Fibroblast of mammary gland (primary cell): ENCODE results near the gene YEATS4.

Experiments used
- DNase-seq: peaks from one replicate; pipeline ENCODE4 v3.0.0-alpha.2; 2010; ENCODE audit warnings: low read depth
- H3K4me3 ChIP-seq: 2 replicates; pipeline ENCODE4 v1.5.1; 2011; ENCODE audit warnings: low read depth, mild to moderate bottlenecking, low read length, moderate library complexity; ENCODE audit not compliant: control insufficient read depth
- CTCF ChIP-seq: conservative IDR thresholded peaks from 2 replicates; pipeline ENCODE4 v1.5.1; 2011; ENCODE audit warnings: low read depth, low read length, inconsistent platforms; ENCODE audit not compliant: control insufficient read depth, insufficient read depth

YEATS4 gene

GRCh38 chr12:69417231-69417630 lies 57.7 kb downstream of the YEATS4 start:
- H3K4me3 ChIP-seq, result no peak overlapping the region
- TF ChIP-seq CTCF, result no peak
- no peak for DNase-seq

GRCh38 chr12:69417741-69418167 lies 58.2 kb downstream of the YEATS4 start:
- H3K4me3 ChIP-seq, result no peak overlapping the region
- no peak for DNase-seq
- no peak for TF ChIP-seq CTCF

GRCh38 chr12:69419701-69420100 lies 60.2 kb downstream of the YEATS4 start:
- no peak for DNase-seq
- TF ChIP-seq CTCF, result no peak
- H3K4me3 ChIP-seq, result no peak overlapping the region

GRCh38 chr12:69421548-69421947 lies 62.0 kb downstream of the YEATS4 start:
- H3K4me3 ChIP-seq, result no peak overlapping the region
- no peak for DNase-seq
- no peak for TF ChIP-seq CTCF

- TF ChIP-seq CTCF, result no peak
- H3K4me3 ChIP-seq, result no peak overlapping the region
- DNase-seq, result no peak
Measured at GRCh38 chr12:69423037-69423905, 63.7 kb downstream of the YEATS4 start.

GRCh38 chr12:69425417-69425816 lies 65.9 kb downstream of the YEATS4 start:
- no peak for DNase-seq
- H3K4me3 ChIP-seq, result no peak overlapping the region
- TF ChIP-seq CTCF, result no peak
